ENCODE data around the gene MYO7A.

GRCh38 chr11:77147668-77148321 is 19.7 kb downstream of the MYO7A start:
- TF ChIP-seq CTCF (IDR thresholded peaks at IDR 0.05) = no peak
- TF ChIP-seq EZH2 (IDR thresholded peaks at IDR 0.05; ENCODE audit: borderline replicate concordance, insufficient read depth, low read depth, low read length, poor library complexity, severe bottlenecking) = no peak
